ENCODE measurements around the gene SLC22A1. TPM values are rescaled to one million over a fixed set of nuclear protein-coding genes. Genes with fewer than 3 reads are reported as not detected.

Gene SLC22A1
- total RNA-seq, 2 donors from 2014 or later = 5.8 to 11.0 TPM

GRCh38 chr6:160197662-160198061 is 76.0 kb downstream of the SLC22A1 start:
- Mint-ChIP-seq H3K36me3 (peaks cover 19% of the 10 kb centered on the region), H3K27me3 (peaks cover 26 to 34% of the 10 kb centered on the region in 2 donors), H3K27ac (no peak overlapping the region), H3K9me3 (no peaks in the 10 kb centered on the region), H3K4me1 (ENCODE audit: low read depth in 2 of 2) (peaks cover 0 to 3% of the 10 kb centered on the region in 2 donors), H3K4me3 (no peak overlapping the region)
- no peak for ATAC-seq
- no peak for DNase-seq (ENCODE audit: low spot score)

- Mint-ChIP-seq H3K4me1 (ENCODE audit: low read depth in 2 of 2) (peaks cover 0 to 3% of the 10 kb centered on the region in 2 donors), H3K9me3 (no peaks in the 10 kb centered on the region), H3K36me3 (peaks cover 12% of the 10 kb centered on the region), H3K27me3 (peaks cover 26 to 34% of the 10 kb centered on the region in 2 donors), H3K4me3 (no peak overlapping the region), H3K27ac (no peak overlapping the region)
- DNase-seq (ENCODE audit: low spot score) (no peak), ATAC-seq (no peak)
Observed at GRCh38 chr6:160198606-160199211, 77.1 kb downstream of the SLC22A1 start.

GRCh38 chr6:160201061-160201460 is 79.4 kb downstream of the SLC22A1 start:
- peaks cover 2% of the 10 kb centered on the region for H3K9me3 Mint-ChIP-seq
- no peak for ATAC-seq
- no peak overlapping the region for H3K4me3 Mint-ChIP-seq
- no peaks in the 10 kb centered on the region for H3K36me3 Mint-ChIP-seq
- H3K4me1 Mint-ChIP-seq (ENCODE audit: low read depth in 2 of 2) = peaks cover 0 to 3% of the 10 kb centered on the region in 2 donors
- DNase-seq (ENCODE audit: low spot score) = no peak
- H3K27me3 Mint-ChIP-seq = peaks cover 29 to 34% of the 10 kb centered on the region in 2 donors
- no peak overlapping the region for H3K27ac Mint-ChIP-seq

- H3K4me1 Mint-ChIP-seq (ENCODE audit: low read depth in 2 of 2) = peaks cover 0 to 3% of the 10 kb centered on the region in 2 donors
- DNase-seq (ENCODE audit: low spot score) = no peak
- H3K27ac Mint-ChIP-seq = no peak overlapping the region
- H3K9me3 Mint-ChIP-seq = peaks cover 3% of the 10 kb centered on the region
- peaks cover 23 to 24% of the 10 kb centered on the region in 2 donors for H3K27me3 Mint-ChIP-seq
- no peaks in the 10 kb centered on the region for H3K36me3 Mint-ChIP-seq
- no peak overlapping the region for H3K4me3 Mint-ChIP-seq
- no peak for ATAC-seq
Observed at GRCh38 chr6:160202411-160202810, 80.8 kb downstream of the SLC22A1 start.

- DNase-seq (ENCODE audit: low spot score) = no peak
- Mint-ChIP-seq H3K27ac (no peak overlapping the region), H3K4me1 (ENCODE audit: low read depth in 2 of 2) (peaks cover 0 to 3% of the 10 kb centered on the region in 2 donors), H3K9me3 (peaks cover 3% of the 10 kb centered on the region), H3K36me3 (peaks cover 5% of the 10 kb centered on the region), H3K4me3 (no peak overlapping the region), H3K27me3 (peaks cover 24% of the 10 kb centered on the region in 2 donors)
- no peak for ATAC-seq
Observed at GRCh38 chr6:160203076-160203475, 81.5 kb downstream of the SLC22A1 start.

GRCh38 chr6:160203522-160203921 is 81.9 kb downstream of the SLC22A1 start:
- peaks cover 3% of the 10 kb centered on the region for H3K9me3 Mint-ChIP-seq
- H3K27me3 Mint-ChIP-seq = peaks cover 25 to 27% of the 10 kb centered on the region in 2 donors
- H3K27ac Mint-ChIP-seq = no peak overlapping the region
- H3K4me3 Mint-ChIP-seq = no peak overlapping the region
- no peak for ATAC-seq
- H3K36me3 Mint-ChIP-seq = peaks cover 8% of the 10 kb centered on the region
- no peak for DNase-seq (ENCODE audit: low spot score)
- H3K4me1 Mint-ChIP-seq (ENCODE audit: low read depth in 2 of 2) = peaks cover 0 to 3% of the 10 kb centered on the region in 2 donors

DNA sequence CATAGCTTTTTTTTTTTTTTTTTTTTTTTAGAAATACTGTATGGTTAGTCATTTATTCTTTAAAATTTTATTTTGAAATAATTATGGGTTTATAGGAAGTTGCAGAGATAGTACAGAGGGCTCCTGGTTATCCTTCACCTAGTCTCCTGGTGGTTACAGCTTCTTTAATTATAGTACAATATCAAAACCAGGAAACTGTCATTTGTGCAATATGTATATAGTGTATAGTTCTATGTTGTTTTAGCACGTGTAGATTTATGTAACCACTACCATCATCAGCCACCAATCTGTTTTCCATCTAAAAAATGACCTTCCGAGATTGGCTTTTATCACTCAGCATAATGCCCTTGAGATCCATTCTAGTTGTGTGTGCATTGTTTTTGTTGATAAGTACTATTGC is 82.3 kb downstream of the SLC22A1 start:
- Mint-ChIP-seq H3K4me3 (no peak overlapping the region), H3K36me3 (peaks cover 8% of the 10 kb centered on the region), H3K27me3 (peaks cover 21 to 27% of the 10 kb centered on the region in 2 donors), H3K4me1 (ENCODE audit: low read depth in 2 of 2) (no peaks in the 10 kb centered on the region), H3K27ac (no peak overlapping the region), H3K9me3 (peaks cover 3% of the 10 kb centered on the region)
- ATAC-seq (no peak), DNase-seq (ENCODE audit: low spot score) (no peak)

DNA sequence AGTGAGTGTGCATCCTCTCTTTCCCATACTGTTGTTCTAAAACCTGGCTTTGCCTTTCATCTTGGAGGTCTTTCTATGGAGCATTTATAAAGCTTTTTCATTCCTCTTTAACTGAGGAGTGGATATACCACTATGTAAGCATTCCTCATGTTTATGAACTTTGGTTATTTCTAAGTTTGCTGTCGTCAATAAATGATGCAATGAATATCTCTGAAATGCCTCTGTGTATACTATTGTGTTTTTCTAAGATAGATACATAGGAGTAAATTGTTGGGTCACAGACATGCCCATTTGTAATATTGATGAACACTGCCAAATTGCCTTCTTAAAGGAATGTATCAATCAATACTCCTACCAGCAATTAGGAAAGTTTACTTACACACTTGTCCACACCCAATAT is 83.1 kb downstream of the SLC22A1 start:
- H3K27ac Mint-ChIP-seq = no peak overlapping the region
- no peak overlapping the region for H3K4me3 Mint-ChIP-seq
- ATAC-seq (no peak), DNase-seq (ENCODE audit: low spot score) (no peak)
- H3K36me3 Mint-ChIP-seq = peaks cover 8% of the 10 kb centered on the region
- no peaks in the 10 kb centered on the region for H3K4me1 Mint-ChIP-seq (ENCODE audit: low read depth in 2 of 2)
- peaks cover 21 to 25% of the 10 kb centered on the region in 2 donors for H3K27me3 Mint-ChIP-seq
- peaks cover 3% of the 10 kb centered on the region for H3K9me3 Mint-ChIP-seq

DNA sequence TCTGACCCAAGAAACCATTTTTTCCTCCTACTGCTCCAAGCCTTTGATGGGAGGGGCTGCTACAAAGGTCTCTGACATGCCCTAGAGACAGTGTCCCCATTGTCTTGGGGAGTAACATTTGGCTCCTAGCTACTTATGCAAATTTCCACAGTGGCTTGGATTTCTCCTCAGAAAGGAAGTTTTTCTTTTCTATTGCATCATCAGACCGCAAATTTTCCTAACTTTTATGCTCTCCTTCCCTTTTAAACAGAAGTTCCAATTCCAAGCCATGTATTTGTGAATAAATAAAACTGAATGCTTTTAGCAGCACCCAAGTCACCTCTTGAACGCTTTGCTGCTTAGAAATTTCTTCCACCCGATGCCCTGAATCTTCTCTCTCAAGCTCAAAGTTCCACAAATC is 86.0 kb downstream of the SLC22A1 start:
- H3K27me3 Mint-ChIP-seq = peaks cover 18 to 34% of the 10 kb centered on the region in 2 donors
- H3K27ac Mint-ChIP-seq = no peak overlapping the region
- H3K4me1 Mint-ChIP-seq (ENCODE audit: low read depth in 2 of 2) = no peaks in the 10 kb centered on the region
- DNase-seq (ENCODE audit: low spot score) = no peak
- peaks cover 9% of the 10 kb centered on the region for H3K9me3 Mint-ChIP-seq
- peaks cover 19% of the 10 kb centered on the region for H3K36me3 Mint-ChIP-seq
- no peak for ATAC-seq
- no peak overlapping the region for H3K4me3 Mint-ChIP-seq

Other genes with a start within 250 kb of the SLC22A1 start
- under 1 TPM in 1 of 2 donors, not detected in 1; 0.02 TPM for gene MAS1, start 230.8 kb upstream of the SLC22A1 start, total RNA-seq
- 100 to 1,000 TPM; 290 to 377 TPM for gene IGF2R, start 152.7 kb upstream of the SLC22A1 start, total RNA-seq
- gene SLC22A2, start 137.0 kb downstream of the SLC22A1 start, total RNA-seq = not detected
- gene SLC22A3, start 226.6 kb downstream of the SLC22A1 start, total RNA-seq = not detected